ENCODE results near the gene MAN2A1. TPM values are rescaled to one million over a fixed set of nuclear protein-coding genes. Genes with fewer than 3 reads are reported as not detected.

MAN2A1 gene
- polyA plus RNA-seq, 1 donor from 2014 or later: 5.7 TPM

DNA sequence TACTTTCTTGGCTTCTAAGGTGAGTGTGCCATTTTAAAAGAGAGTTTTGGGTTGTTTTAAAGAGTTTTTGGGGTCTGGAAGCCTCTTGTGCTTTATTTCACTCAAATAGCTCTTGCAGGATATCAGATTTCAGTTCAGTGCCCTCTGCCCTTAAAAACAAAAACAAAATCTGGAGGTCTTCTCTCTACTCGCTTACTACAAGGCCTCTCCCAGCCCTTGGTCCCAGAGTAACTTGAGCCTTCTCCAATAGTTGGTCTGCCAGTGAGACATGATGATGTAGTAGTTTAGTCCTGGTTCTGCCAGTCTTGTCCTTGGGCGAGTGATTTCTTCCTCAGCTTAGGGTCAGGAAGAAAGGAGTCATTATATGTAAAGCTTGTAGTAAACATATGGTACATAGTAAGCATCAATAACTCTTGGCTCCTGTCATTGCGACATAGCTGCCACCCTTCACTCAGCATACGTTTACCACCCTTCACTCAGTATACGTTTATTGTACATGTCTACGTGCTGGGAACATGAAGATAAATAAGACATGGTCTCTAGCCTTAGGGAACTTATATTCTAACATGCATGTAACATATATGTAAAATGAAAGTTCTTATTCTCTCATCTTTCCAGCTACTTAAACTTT is 147.6 kb downstream of the MAN2A1 start:
- TF ChIP-seq MXI1 (conservative IDR thresholded peaks at IDR 0.05; ENCODE audit: poor library complexity, severe bottlenecking) (no peak), SMC3 (conservative IDR thresholded peaks at IDR 0.05; ENCODE audit: poor library complexity) (no peak), EZH2 (IDR thresholded peaks at IDR 0.05; ENCODE audit: borderline replicate concordance, insufficient read depth, low read length, poor library complexity, severe bottlenecking) (no peak), TAF1 (IDR thresholded peaks at IDR 0.05; ENCODE audit: low read depth) (no peak), REST (IDR thresholded peaks at IDR 0.05; ENCODE audit: borderline replicate concordance) (no peak), EP300 (conservative IDR thresholded peaks at IDR 0.05; ENCODE audit: poor library complexity, severe bottlenecking) (no peak), RAD21 (conservative IDR thresholded peaks at IDR 0.05) (no peak)
- Histone ChIP-seq H3F3A (ENCODE audit: insufficient read depth, low read length, poor library complexity, severe bottlenecking) (no peaks in the 10 kb centered on the region), H3K9me3 (ENCODE audit: low read length) (no peaks in the 10 kb centered on the region), H3K9me2 (ENCODE audit: insufficient read depth, low read length) (no peaks in the 10 kb centered on the region), H3K27me3 (ENCODE audit: insufficient read depth, low read depth, low read length) (no peaks in the 10 kb centered on the region), H3K4me3 (ENCODE audit: low read length) (no peak overlapping the region), H3K36me3 (ENCODE audit: insufficient read depth, low read length) (no peaks in the 10 kb centered on the region), H3K9ac (ENCODE audit: low read length) (no peak overlapping the region), H2AFZ (ENCODE audit: low read depth, low read length) (no peak overlapping the region), H3K27ac (ENCODE audit: low read length) (no peak overlapping the region), H3K4me2 (ENCODE audit: low read length) (no peak overlapping the region), H4K20me1 (ENCODE audit: insufficient read depth) (no peaks in the 10 kb centered on the region), H3K79me2 (replicated peaks; ENCODE audit: insufficient read depth, low read length) (no peaks in the 10 kb centered on the region)

DNA sequence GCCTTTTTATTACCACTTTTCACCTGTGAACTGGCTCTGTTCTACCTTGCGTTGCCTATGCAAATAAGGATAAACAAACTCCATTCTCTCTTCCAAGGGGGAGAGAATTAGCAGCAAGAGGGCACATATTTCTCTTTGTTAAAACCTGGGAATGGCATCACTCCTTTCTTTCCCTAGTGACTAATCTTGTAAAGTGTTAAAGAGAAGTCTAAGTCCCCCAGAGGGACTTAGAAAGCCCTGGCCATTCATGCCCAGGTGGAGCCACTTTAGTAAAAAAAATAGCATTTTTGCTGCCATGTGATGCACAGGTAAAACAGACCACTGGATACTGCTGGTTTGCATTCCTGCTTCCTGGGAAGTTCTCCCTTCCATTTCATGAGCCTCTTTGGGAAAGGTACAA is 148.4 kb downstream of the MAN2A1 start:
- no peak overlapping the region for H3K27ac ChIP-seq (ENCODE audit: low read length)
- no peak overlapping the region for H2AFZ ChIP-seq (ENCODE audit: low read depth, low read length)
- no peak overlapping the region for H3K4me3 ChIP-seq (ENCODE audit: low read length)
- no peaks in the 10 kb centered on the region for H3K36me3 ChIP-seq (ENCODE audit: insufficient read depth, low read length)
- H3K9me2 ChIP-seq (ENCODE audit: insufficient read depth, low read length): no peaks in the 10 kb centered on the region
- H3K9ac ChIP-seq (ENCODE audit: low read length): no peak overlapping the region
- H3K27me3 ChIP-seq (ENCODE audit: insufficient read depth, low read depth, low read length): no peaks in the 10 kb centered on the region
- TF ChIP-seq RAD21 (conservative IDR thresholded peaks at IDR 0.05) (no peak), SMC3 (conservative IDR thresholded peaks at IDR 0.05; ENCODE audit: poor library complexity) (no peak), EZH2 (IDR thresholded peaks at IDR 0.05; ENCODE audit: borderline replicate concordance, insufficient read depth, low read length, poor library complexity, severe bottlenecking) (no peak), POLR2AphosphoS5 (IDR thresholded peaks at IDR 0.05) (no peak), MXI1 (conservative IDR thresholded peaks at IDR 0.05; ENCODE audit: poor library complexity, severe bottlenecking) (no peak), EP300 (conservative IDR thresholded peaks at IDR 0.05; ENCODE audit: poor library complexity, severe bottlenecking) (no peak), TAF1 (IDR thresholded peaks at IDR 0.05; ENCODE audit: low read depth) (no peak), REST (IDR thresholded peaks at IDR 0.05; ENCODE audit: borderline replicate concordance) (no peak)
- TF ChIP-seq, protein P1, sequence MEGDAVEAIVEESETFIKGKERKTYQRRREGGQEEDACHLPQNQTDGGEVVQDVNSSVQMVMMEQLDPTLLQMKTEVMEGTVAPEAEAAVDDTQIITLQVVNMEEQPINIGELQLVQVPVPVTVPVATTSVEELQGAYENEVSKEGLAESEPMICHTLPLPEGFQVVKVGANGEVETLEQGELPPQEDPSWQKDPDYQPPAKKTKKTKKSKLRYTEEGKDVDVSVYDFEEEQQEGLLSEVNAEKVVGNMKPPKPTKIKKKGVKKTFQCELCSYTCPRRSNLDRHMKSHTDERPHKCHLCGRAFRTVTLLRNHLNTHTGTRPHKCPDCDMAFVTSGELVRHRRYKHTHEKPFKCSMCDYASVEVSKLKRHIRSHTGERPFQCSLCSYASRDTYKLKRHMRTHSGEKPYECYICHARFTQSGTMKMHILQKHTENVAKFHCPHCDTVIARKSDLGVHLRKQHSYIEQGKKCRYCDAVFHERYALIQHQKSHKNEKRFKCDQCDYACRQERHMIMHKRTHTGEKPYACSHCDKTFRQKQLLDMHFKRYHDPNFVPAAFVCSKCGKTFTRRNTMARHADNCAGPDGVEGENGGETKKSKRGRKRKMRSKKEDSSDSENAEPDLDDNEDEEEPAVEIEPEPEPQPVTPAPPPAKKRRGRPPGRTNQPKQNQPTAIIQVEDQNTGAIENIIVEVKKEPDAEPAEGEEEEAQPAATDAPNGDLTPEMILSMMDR (IDR thresholded peaks at IDR 0.05; ENCODE audit: poor library complexity, severe bottlenecking): no peak
- no peaks in the 10 kb centered on the region for H3K9me3 ChIP-seq (ENCODE audit: low read length)
- H3F3A ChIP-seq (ENCODE audit: insufficient read depth, low read length, poor library complexity, severe bottlenecking): no peaks in the 10 kb centered on the region
- no peaks in the 10 kb centered on the region for H3K79me2 ChIP-seq (replicated peaks; ENCODE audit: insufficient read depth, low read length)
- H3K4me2 ChIP-seq (ENCODE audit: low read length): no peak overlapping the region
- H4K20me1 ChIP-seq (ENCODE audit: insufficient read depth): no peaks in the 10 kb centered on the region

Measured in neural cell (in vitro differentiated cells).